Suprapubic skin (tissue), 4 donors: ENCODE data around the gene ARPC1B.

Experiments used
- EP300 ChIP-seq: sonication (generic); formaldehyde crosslinking; IDR thresholded peaks from one replicate; pipeline ENCODE4 v1.6.1; 2017; ENCODE audit warnings: antibody characterized with exemption
- POLR2AphosphoS5 ChIP-seq, 3 donors: sonication (generic); formaldehyde crosslinking; IDR thresholded peaks; one replicate each; pipeline ENCODE4 v1.6.1; 2017; ENCODE audit warnings: antibody characterized with exemption in 3 of 3
- TF ChIP-seq, protein P1 (sequence below), 2 donors: fragments of 200-600 bp in 1 of 2; fragments of 450-650 bp in 1 of 2; sonication (generic) in 1 of 2; IDR thresholded peaks; one replicate each; pipeline ENCODE4 v1.5.1; 2016 to 2019; ENCODE audit warnings: antibody characterized with exemption in 2 of 2, mild to moderate bottlenecking in 1 of 2, moderate library complexity in 1 of 2

GRCh38 chr7:99368750-99369389 is 5.7 kb upstream of the ARPC1B start:
- TF ChIP-seq EP300 (no peak), POLR2AphosphoS5 (IDR thresholded peaks at IDR 0.05) (no peak)
- TF ChIP-seq, protein P1, sequence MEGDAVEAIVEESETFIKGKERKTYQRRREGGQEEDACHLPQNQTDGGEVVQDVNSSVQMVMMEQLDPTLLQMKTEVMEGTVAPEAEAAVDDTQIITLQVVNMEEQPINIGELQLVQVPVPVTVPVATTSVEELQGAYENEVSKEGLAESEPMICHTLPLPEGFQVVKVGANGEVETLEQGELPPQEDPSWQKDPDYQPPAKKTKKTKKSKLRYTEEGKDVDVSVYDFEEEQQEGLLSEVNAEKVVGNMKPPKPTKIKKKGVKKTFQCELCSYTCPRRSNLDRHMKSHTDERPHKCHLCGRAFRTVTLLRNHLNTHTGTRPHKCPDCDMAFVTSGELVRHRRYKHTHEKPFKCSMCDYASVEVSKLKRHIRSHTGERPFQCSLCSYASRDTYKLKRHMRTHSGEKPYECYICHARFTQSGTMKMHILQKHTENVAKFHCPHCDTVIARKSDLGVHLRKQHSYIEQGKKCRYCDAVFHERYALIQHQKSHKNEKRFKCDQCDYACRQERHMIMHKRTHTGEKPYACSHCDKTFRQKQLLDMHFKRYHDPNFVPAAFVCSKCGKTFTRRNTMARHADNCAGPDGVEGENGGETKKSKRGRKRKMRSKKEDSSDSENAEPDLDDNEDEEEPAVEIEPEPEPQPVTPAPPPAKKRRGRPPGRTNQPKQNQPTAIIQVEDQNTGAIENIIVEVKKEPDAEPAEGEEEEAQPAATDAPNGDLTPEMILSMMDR (IDR thresholded peaks at IDR 0.05), result no peak
